HepG2 (cell line): ENCODE results near the gene RAD9A. TPM values are rescaled to one million over a fixed set of nuclear protein-coding genes. Genes with fewer than 3 reads are reported as not detected.
A peak's percentile ranks its signal among the peaks of the same experiment; 100 is the strongest.

Source experiments
- ELK4 ChIP-seq: sonication (generic); formaldehyde crosslinking; IDR thresholded peaks from 2 replicates; pipeline ENCODE4 v1.9.0; 2021; ENCODE audit warnings: missing genetic modification reagents, borderline replicate concordance
- HNRNPK ChIP-seq: fragments of 200-400 bp; formaldehyde crosslinking; IDR thresholded peaks from 2 replicates; pipeline ENCODE4 v1.6.1; 2018; ENCODE audit warnings: low read length, low read depth, moderate library complexity, mild to moderate bottlenecking; ENCODE audit not compliant: poor library complexity, severe bottlenecking
- NCOA5 ChIP-seq: sonication (generic); formaldehyde crosslinking; IDR thresholded peaks from 2 replicates; pipeline ENCODE4 v1.4.0; 2020; ENCODE audit warnings: missing genetic modification reagents
- PHF21A ChIP-seq: sonication (generic); formaldehyde crosslinking; IDR thresholded peaks from 2 replicates; pipeline ENCODE4 v1.5.0; 2020; ENCODE audit warnings: mild to moderate bottlenecking, missing genetic modification reagents
- ZBTB10 ChIP-seq: sonication (generic); formaldehyde crosslinking; IDR thresholded peaks from 2 replicates; pipeline ENCODE4 v1.4.0; 2020; ENCODE audit warnings: missing genetic modification reagents, borderline replicate concordance
- ZGPAT ChIP-seq: IDR thresholded peaks from 2 replicates; pipeline ENCODE4 v1.6.1; 2016; ENCODE audit warnings: mild to moderate bottlenecking
- ZNF264 ChIP-seq: sonication (generic); formaldehyde crosslinking; IDR thresholded peaks from 2 replicates; pipeline ENCODE4 v1.4.0; 2020; ENCODE audit warnings: missing genetic modification reagents
- ZNF407 ChIP-seq: sonication (generic); formaldehyde crosslinking; IDR thresholded peaks from one replicate; pipeline ENCODE4 v1.5.1; 2020; ENCODE audit warnings: mild to moderate bottlenecking, missing genetic modification reagents; ENCODE audit errors: not compliant biosample characterization
- ZNF691 ChIP-seq: sonication (generic); formaldehyde crosslinking; IDR thresholded peaks from 2 replicates; pipeline ENCODE4 v1.4.0; 2020; ENCODE audit warnings: missing genetic modification reagents, low read depth, mild to moderate bottlenecking, borderline replicate concordance
- polyA plus RNA-seq, 8 experiments: library from polyadenylated mRNA; depleted of rRNA in 3 of 8; stranded (reverse) in 7 of 8; unstranded in 1 of 8; fragments of >200 nt; fragmentation: Illumina TruSeq in 4 of 8; extraction: Trizol in 4 of 8; gene quantifications; 2 replicates each; pipeline versions ENCODE4 v1.2.1 to v1.2.3, GENCODE V29; 2011 to 2016; ENCODE audit warnings: low read depth in 4 of 8, missing spikeins in 1 of 8, mixed read lengths in 1 of 8; ENCODE audit not compliant: insufficient read depth in 1 of 8
- total RNA-seq, 5 experiments: library from RNA; depleted of rRNA; stranded (reverse); fragments of >200 nt; fragmentation: Illumina TruSeq; extraction: Trizol; gene quantifications; 2 replicates each; pipeline ENCODE4 v1.2.3, GENCODE V29; 2016; ENCODE audit warnings: low read depth in 1 of 5
- TF ChIP-seq, protein P1 (sequence below): IDR thresholded peaks from 2 replicates; pipeline ENCODE4 v1.6.1; 2016; ENCODE audit warnings: missing compliant biosample characterization, missing genetic modification reagents, borderline replicate concordance

The RAD9A gene
- total and polyA plus RNA-seq, 2 of the 13 experiments (the other 11 are each of a cell fraction or from before 2014, with no cell fraction given), result 10.1 to 15.7 TPM

GRCh38 chr11:67373648-67374570, 17.9 kb upstream of the RAD9A start (continued):
- no peak for TF ChIP-seq ZNF407 (CRISPR knock-in tag)
- no peak for TF ChIP-seq ZBTB10
- TF ChIP-seq, protein P1, sequence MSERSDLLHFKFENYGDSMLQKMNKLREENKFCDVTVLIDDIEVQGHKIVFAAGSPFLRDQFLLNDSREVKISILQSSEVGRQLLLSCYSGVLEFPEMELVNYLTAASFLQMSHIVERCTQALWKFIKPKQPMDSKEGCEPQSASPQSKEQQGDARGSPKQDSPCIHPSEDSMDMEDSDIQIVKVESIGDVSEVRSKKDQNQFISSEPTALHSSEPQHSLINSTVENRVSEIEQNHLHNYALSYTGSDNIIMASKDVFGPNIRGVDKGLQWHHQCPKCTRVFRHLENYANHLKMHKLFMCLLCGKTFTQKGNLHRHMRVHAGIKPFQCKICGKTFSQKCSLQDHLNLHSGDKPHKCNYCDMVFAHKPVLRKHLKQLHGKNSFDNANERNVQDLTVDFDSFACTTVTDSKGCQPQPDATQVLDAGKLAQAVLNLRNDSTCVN, result no peak
- no peak for TF ChIP-seq ZNF691 (CRISPR knock-in tag)
- TF ChIP-seq HNRNPK, result no peak
- no peak for TF ChIP-seq ZGPAT (CRISPR knock-in tag)
- TF ChIP-seq PHF21A (CRISPR knock-in tag), result peak; percentile 44; the same call in 1 of the 2 replicates
- no peak for TF ChIP-seq ZNF264 (CRISPR knock-in tag)
- no peak for TF ChIP-seq ELK4 (CRISPR knock-in tag)
- no peak for TF ChIP-seq NCOA5 (CRISPR knock-in tag)
